Thyroid gland (tissue), 4 donors: ENCODE data around the gene ABCC4.

Source experiments
- POLR2A ChIP-seq, 2 donors: fragments of 450-650 bp; IDR thresholded peaks; one replicate each; pipeline ENCODE4 v1.6.1; 2017; ENCODE audit warnings: antibody characterized with exemption in 2 of 2, mild to moderate bottlenecking in 2 of 2, moderate library complexity in 1 of 2
- TF ChIP-seq, protein P1 (sequence below), 6 experiments: fragments of 200-600 bp in 3 of 6; fragments of 450-650 bp in 3 of 6; sonication (generic) in 3 of 6; IDR thresholded peaks; one replicate each; pipeline ENCODE4 v1.5.1; 2016 to 2019; ENCODE audit warnings: antibody characterized with exemption in 6 of 6, mild to moderate bottlenecking in 2 of 6, inconsistent platforms in 1 of 6, moderate library complexity in 1 of 6

DNA sequence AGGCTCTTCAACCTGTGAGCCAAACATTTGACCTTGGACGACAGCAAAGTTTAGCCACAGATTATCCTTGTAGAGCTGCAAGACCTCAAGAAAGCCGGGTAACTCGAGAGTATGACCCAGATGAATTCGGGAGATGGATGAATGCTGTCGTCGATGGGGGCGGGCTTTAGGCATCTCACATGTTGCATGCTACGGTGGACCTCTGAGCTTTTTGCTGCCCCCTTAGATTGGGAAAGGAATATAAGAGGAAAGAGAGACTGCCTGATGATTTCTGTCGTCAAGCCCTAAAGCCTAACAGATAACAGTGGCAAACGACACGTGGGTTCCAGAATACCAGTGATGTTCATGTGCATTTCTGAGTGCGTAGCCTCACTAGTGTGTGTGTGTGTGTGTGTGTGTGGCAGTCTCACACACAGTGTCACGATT, 730 bp upstream of the ABCC4 start:
- TF ChIP-seq, protein P1, sequence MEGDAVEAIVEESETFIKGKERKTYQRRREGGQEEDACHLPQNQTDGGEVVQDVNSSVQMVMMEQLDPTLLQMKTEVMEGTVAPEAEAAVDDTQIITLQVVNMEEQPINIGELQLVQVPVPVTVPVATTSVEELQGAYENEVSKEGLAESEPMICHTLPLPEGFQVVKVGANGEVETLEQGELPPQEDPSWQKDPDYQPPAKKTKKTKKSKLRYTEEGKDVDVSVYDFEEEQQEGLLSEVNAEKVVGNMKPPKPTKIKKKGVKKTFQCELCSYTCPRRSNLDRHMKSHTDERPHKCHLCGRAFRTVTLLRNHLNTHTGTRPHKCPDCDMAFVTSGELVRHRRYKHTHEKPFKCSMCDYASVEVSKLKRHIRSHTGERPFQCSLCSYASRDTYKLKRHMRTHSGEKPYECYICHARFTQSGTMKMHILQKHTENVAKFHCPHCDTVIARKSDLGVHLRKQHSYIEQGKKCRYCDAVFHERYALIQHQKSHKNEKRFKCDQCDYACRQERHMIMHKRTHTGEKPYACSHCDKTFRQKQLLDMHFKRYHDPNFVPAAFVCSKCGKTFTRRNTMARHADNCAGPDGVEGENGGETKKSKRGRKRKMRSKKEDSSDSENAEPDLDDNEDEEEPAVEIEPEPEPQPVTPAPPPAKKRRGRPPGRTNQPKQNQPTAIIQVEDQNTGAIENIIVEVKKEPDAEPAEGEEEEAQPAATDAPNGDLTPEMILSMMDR (IDR thresholded peaks at IDR 0.05) = no peak
- no peak for TF ChIP-seq POLR2A (IDR thresholded peaks at IDR 0.05)
